Gastrocnemius medialis (tissue), 4 donors: Measurements from ENCODE around the gene PRELID3B.
"Not testable (repeated sequence)": the region's sequence is repeated elsewhere in the genome, so short reads cannot be mapped to it uniquely, and the experiment has no call there.

Experiments
- POLR2A ChIP-seq, 2 donors: fragments of 450-650 bp; IDR thresholded peaks; one replicate each; pipeline ENCODE4 v1.6.1; 2017; ENCODE audit warnings: antibody characterized with exemption in 2 of 2, mild to moderate bottlenecking in 2 of 2, moderate library complexity in 2 of 2
- TF ChIP-seq, protein P1 (sequence below), 5 experiments: fragments of 450-650 bp in 3 of 5; fragments of 200-600 bp in 2 of 5; sonication (generic) in 2 of 5; IDR thresholded peaks in 4 of 5; conservative IDR thresholded peaks in 1 of 5; 1 replicate in 4 of 5; 2 replicates in 1 of 5; pipeline ENCODE4 v1.5.1; 2016 to 2019; ENCODE audit warnings: antibody characterized with exemption in 5 of 5, mild to moderate bottlenecking in 3 of 5, moderate library complexity in 3 of 5

DNA sequence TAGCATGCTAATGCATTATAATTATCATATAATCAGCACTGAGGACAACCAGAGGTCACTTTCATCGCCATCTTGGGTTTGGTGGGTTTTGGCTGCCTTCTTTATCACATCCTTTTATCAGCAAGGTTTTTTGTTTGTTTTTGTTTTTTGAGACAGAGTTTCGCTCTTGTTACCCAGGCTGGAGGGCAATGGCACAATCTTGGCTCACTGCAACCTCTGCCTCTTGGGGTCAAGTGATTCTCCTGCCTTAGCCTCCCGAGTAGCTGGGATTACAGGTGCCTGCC, 30.8 kb downstream of the PRELID3B start:
- TF ChIP-seq, protein P1, sequence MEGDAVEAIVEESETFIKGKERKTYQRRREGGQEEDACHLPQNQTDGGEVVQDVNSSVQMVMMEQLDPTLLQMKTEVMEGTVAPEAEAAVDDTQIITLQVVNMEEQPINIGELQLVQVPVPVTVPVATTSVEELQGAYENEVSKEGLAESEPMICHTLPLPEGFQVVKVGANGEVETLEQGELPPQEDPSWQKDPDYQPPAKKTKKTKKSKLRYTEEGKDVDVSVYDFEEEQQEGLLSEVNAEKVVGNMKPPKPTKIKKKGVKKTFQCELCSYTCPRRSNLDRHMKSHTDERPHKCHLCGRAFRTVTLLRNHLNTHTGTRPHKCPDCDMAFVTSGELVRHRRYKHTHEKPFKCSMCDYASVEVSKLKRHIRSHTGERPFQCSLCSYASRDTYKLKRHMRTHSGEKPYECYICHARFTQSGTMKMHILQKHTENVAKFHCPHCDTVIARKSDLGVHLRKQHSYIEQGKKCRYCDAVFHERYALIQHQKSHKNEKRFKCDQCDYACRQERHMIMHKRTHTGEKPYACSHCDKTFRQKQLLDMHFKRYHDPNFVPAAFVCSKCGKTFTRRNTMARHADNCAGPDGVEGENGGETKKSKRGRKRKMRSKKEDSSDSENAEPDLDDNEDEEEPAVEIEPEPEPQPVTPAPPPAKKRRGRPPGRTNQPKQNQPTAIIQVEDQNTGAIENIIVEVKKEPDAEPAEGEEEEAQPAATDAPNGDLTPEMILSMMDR (IDR thresholded peaks at IDR 0.05 in 4 of 5, conservative IDR thresholded peaks at IDR 0.05 in 1 of 5), result not testable (repeated sequence)
- not testable (repeated sequence) for TF ChIP-seq POLR2A (IDR thresholded peaks at IDR 0.05)
